K562 (cell line): Measurements from ENCODE around the gene MALSU1. TPM values are rescaled to one million over a fixed set of nuclear protein-coding genes. Genes with fewer than 3 reads are reported as not detected.

Source experiments
- ASH1L ChIP-seq: fragments of 450-650 bp; IDR thresholded peaks from 2 replicates; pipeline ENCODE4 v1.6.1; 2018; ENCODE audit warnings: borderline replicate concordance, mild to moderate bottlenecking, low read depth; ENCODE audit not compliant: partially characterized antibody
- BHLHE40 ChIP-seq: IDR thresholded peaks from 2 replicates; pipeline ENCODE4 v1.6.1; 2011; ENCODE audit warnings: low read length, improper control_type of control experiment
- CHD4 ChIP-seq: fragments of 200-600 bp; sonication (generic); IDR thresholded peaks from 3 replicates; pipeline ENCODE4 v1.6.1; 2012; ENCODE audit warnings: low read depth, mild to moderate bottlenecking, mixed read lengths, low read length, inconsistent platforms; ENCODE audit not compliant: insufficient read depth, insufficient replicate concordance, poor library complexity, severe bottlenecking
- CTCFL ChIP-seq: IDR thresholded peaks from 2 replicates; pipeline ENCODE4 v1.6.1; 2011; ENCODE audit warnings: borderline replicate concordance, low read depth, mild to moderate bottlenecking, moderate library complexity, low read length; ENCODE audit not compliant: insufficient read depth, poor library complexity, severe bottlenecking
- ESRRB ChIP-seq: fragments of 250-450 bp; sonication (Bioruptor Pico); IDR thresholded peaks from 2 replicates; pipeline ENCODE4 v1.5.0; 2020; ENCODE audit warnings: mild to moderate bottlenecking, moderate library complexity, borderline replicate concordance
- FOXJ3 ChIP-seq: sonication (generic); formaldehyde crosslinking; IDR thresholded peaks from 2 replicates; pipeline ENCODE4 v1.4.0; 2020; ENCODE audit warnings: mild to moderate bottlenecking, missing genetic modification reagents
- HNRNPK ChIP-seq: fragments of 200-400 bp; formaldehyde crosslinking; IDR thresholded peaks from one replicate; pipeline ENCODE4 v1.6.1; 2018; ENCODE audit warnings: mild to moderate bottlenecking, low read depth, low read length; ENCODE audit not compliant: poor library complexity, severe bottlenecking
- HSF4 ChIP-seq: fragments of 250-450 bp; sonication (Bioruptor Pico); IDR thresholded peaks from 2 replicates; pipeline ENCODE4 v2.1.2; 2022; ENCODE audit warnings: mild to moderate bottlenecking, moderate library complexity, borderline replicate concordance
- KDM4B ChIP-seq, 2 experiments: fragments of 450-650 bp in 1 of 2; sonication (generic) in 1 of 2; IDR thresholded peaks; 2 replicates each; pipeline ENCODE4 v1.6.1; 2016 to 2017; ENCODE audit warnings: borderline replicate concordance in 2 of 2, antibody characterized with exemption in 1 of 2, low read depth in 1 of 2, mild to moderate bottlenecking in 1 of 2
- MCM2 ChIP-seq: fragments of 450-650 bp; IDR thresholded peaks from 2 replicates; pipeline ENCODE4 v1.6.1; 2017; ENCODE audit warnings: low read depth, mild to moderate bottlenecking
- MEF2A ChIP-seq: IDR thresholded peaks from 2 replicates; pipeline ENCODE4 v1.6.1; 2011; ENCODE audit warnings: low read depth, mild to moderate bottlenecking, low read length, moderate library complexity; ENCODE audit not compliant: control insufficient read depth
- PHF21A ChIP-seq: fragments of 450-650 bp; IDR thresholded peaks from 2 replicates; pipeline ENCODE4 v1.6.1; 2017; ENCODE audit warnings: low read depth, borderline replicate concordance
- PML ChIP-seq: IDR thresholded peaks from 2 replicates; pipeline ENCODE4 v1.6.1; 2012; ENCODE audit warnings: low read length, inconsistent platforms
- POLR2A ChIP-seq: fragments of 450-650 bp; conservative IDR thresholded peaks from 2 replicates; pipeline ENCODE4 v1.6.1; 2016
- RAD21 ChIP-seq, 2 experiments: fragments of 250-450 bp in 1 of 2; fragments of 450-650 bp in 1 of 2; sonication (Bioruptor Pico) in 1 of 2; formaldehyde crosslinking in 1 of 2; IDR thresholded peaks in 1 of 2; conservative IDR thresholded peaks in 1 of 2; 2 replicates each; pipeline versions ENCODE4 v1.4.0 to v1.8.0; 2020 to 2022; ENCODE audit warnings: mild to moderate bottlenecking in 2 of 2, moderate library complexity in 1 of 2
- RBM39 ChIP-seq: fragments of 200-400 bp; formaldehyde crosslinking; optimal IDR thresholded peaks from 2 replicates; pipeline ENCODE3; 2018; ENCODE audit warnings: low read depth, low read length
- SRSF3 ChIP-seq: fragments of 200-400 bp; formaldehyde crosslinking; IDR thresholded peaks from 2 replicates; pipeline ENCODE4 v1.6.1; 2016; ENCODE audit warnings: mild to moderate bottlenecking, low read length, moderate library complexity; ENCODE audit not compliant: insufficient read depth
- STAT5A ChIP-seq: IDR thresholded peaks from 2 replicates; pipeline ENCODE4 v1.6.1; 2012; ENCODE audit warnings: low read length, inconsistent platforms, borderline replicate concordance
- STAT5B ChIP-seq: fragments of 250-450 bp; sonication (Bioruptor Pico); IDR thresholded peaks from 2 replicates; pipeline ENCODE4 v1.8.0; 2021; ENCODE audit warnings: mild to moderate bottlenecking, inconsistent platforms
- ZBTB1 ChIP-seq: sonication (generic); formaldehyde crosslinking; IDR thresholded peaks from 2 replicates; pipeline ENCODE4 v1.8.1; 2023; ENCODE audit warnings: missing genetic modification reagents, low read depth, mild to moderate bottlenecking, borderline replicate concordance
- ZFP30 ChIP-seq: fragments of 250-450 bp; sonication (Bioruptor Pico); IDR thresholded peaks from 2 replicates; pipeline ENCODE4 v1.8.0; 2022; ENCODE audit warnings: moderate library complexity, mild to moderate bottlenecking, inconsistent platforms, borderline replicate concordance
- ZNF23 ChIP-seq: fragments of 250-450 bp; sonication (Bioruptor Pico); IDR thresholded peaks from 2 replicates; pipeline ENCODE4 v1.4.0; 2020; ENCODE audit warnings: mild to moderate bottlenecking
- ZNF76 ChIP-seq: fragments of 250-450 bp; sonication (Bioruptor Pico); IDR thresholded peaks from 2 replicates; pipeline ENCODE4 v1.4.0; 2020; ENCODE audit warnings: mild to moderate bottlenecking, moderate library complexity, borderline replicate concordance
- ZNF764 ChIP-seq: fragments of 250-450 bp; sonication (Bioruptor Pico); IDR thresholded peaks from 2 replicates; pipeline ENCODE4 v1.4.0; 2020; ENCODE audit warnings: low read depth, mild to moderate bottlenecking, moderate library complexity
- ZNF778 ChIP-seq: fragments of 450-650 bp; formaldehyde crosslinking; IDR thresholded peaks from 2 replicates; pipeline ENCODE4 v1.4.0; 2020; ENCODE audit warnings: mild to moderate bottlenecking, moderate library complexity
- polyA plus RNA-seq, 8 experiments: library from polyadenylated mRNA; depleted of rRNA in 4 of 8; stranded (reverse) in 5 of 8; unstranded in 3 of 8; fragments of >200 nt; fragmentation: Nextera tagmentation in 2 of 8; fragmentation: Illumina TruSeq in 1 of 8; extraction: Ambion mirVana in 2 of 8; extraction: Trizol in 1 of 8; gene quantifications; 2 replicates each; pipeline versions ENCODE4 v1.2.1 to v1.2.3, GENCODE V29; 2011 to 2014; ENCODE audit warnings: inconsistent platforms in 1 of 8, missing spikeins in 1 of 8
- total RNA-seq, 7 experiments: library from RNA; depleted of rRNA in 6 of 7; stranded (reverse); fragments of >200 nt in 6 of 7; fragmentation: Illumina TruSeq in 2 of 7; extraction: Trizol in 2 of 7; gene quantifications; 2 replicates each; pipeline versions ENCODE4 v1.2.1 to v1.2.3, GENCODE V29; 2011 to 2021; ENCODE audit warnings: low replicate concordance in 1 of 7
- TF ChIP-seq, protein P1 (sequence below): fragments of 450-650 bp; IDR thresholded peaks from 2 replicates; pipeline ENCODE4 v1.6.1; 2016; ENCODE audit warnings: low read depth, mild to moderate bottlenecking, moderate library complexity
- TF ChIP-seq, protein P2 (sequence below): sonication (generic); formaldehyde crosslinking; IDR thresholded peaks from 2 replicates; pipeline ENCODE4 v1.8.1; 2022; ENCODE audit warnings: missing genetic modification reagents

MALSU1 gene
- total and polyA plus RNA-seq, 9 of the 15 experiments (the other 6 are each of a cell fraction or from before 2014, with no cell fraction given): 12.3 to 308 (median 81.2) TPM

DNA sequence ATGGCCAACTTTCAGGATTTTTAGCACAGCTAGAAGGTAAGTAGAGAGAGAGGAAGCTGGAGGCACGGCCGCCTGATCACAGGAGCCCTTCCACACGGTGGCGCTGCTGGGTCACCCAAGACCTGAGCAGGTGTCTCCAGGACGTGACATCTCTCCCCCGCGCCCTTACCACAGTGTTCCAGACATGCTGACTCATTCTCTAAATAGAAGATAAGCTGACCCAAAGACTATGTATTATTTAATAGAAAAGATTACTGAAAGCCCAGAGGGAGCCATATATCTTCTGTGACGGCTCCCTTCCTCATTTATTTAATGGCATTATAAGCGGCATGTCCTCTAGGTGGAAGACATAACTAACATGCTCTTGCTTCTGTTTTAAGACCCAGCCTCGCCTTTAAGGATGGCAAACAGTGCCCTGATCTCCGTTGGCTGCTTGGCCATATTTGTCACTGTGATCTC lies 26.0 kb upstream of the MALSU1 start (continued):
- TF ChIP-seq RBM39 (no peak), STAT5A (peak; percentile 30; the same call in 1 of the 2 replicates), CHD4 (no peak), POLR2A (no peak), HNRNPK (no peak), KDM4B (IDR thresholded peaks at IDR 0.05; ENCODE audit: borderline replicate concordance in 2 of 2, low read depth in 1 of 2) (no peak), RAD21 (CRISPR knock-in tag; conservative IDR thresholded peaks at IDR 0.05 in 1 of 2, IDR thresholded peaks at IDR 0.05 in 1 of 2) (peak; percentile 79 to 89), ZFP30 (CRISPR knock-in tag) (no peak), ZBTB1 (CRISPR knock-in tag) (no peak), FOXJ3 (no peak), ZNF76 (CRISPR knock-in tag) (no peak), BHLHE40 (peak; percentile 77), ASH1L (no peak), ESRRB (no peak), MCM2 (no peak), ZNF778 (no peak), HSF4 (CRISPR knock-in tag) (no peak), MEF2A (no peak), STAT5B (CRISPR knock-in tag) (no peak), ZNF23 (CRISPR knock-in tag) (no peak), PHF21A (no peak), SRSF3 (no peak), PML (0 out of 2 replicates have a peak, but pooled peaks have one; percentile 40), CTCFL (no peak), ZNF764 (CRISPR knock-in tag) (no peak)
- TF ChIP-seq, protein P1, sequence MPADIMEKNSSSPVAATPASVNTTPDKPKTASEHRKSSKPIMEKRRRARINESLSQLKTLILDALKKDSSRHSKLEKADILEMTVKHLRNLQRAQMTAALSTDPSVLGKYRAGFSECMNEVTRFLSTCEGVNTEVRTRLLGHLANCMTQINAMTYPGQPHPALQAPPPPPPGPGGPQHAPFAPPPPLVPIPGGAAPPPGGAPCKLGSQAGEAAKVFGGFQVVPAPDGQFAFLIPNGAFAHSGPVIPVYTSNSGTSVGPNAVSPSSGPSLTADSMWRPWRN: peak; percentile 70; the same call in 1 of the 2 replicates
- TF ChIP-seq, protein P2, sequence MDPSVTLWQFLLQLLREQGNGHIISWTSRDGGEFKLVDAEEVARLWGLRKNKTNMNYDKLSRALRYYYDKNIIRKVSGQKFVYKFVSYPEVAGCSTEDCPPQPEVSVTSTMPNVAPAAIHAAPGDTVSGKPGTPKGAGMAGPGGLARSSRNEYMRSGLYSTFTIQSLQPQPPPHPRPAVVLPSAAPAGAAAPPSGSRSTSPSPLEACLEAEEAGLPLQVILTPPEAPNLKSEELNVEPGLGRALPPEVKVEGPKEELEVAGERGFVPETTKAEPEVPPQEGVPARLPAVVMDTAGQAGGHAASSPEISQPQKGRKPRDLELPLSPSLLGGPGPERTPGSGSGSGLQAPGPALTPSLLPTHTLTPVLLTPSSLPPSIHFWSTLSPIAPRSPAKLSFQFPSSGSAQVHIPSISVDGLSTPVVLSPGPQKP (CRISPR knock-in tag): no peak
